CD4-positive, alpha-beta T cell treated with Interleukin-12 subunit alpha and Interleukin-12 subunit beta, for 1 hour (primary cell): ENCODE data around the gene RTKN.
"Not testable (repeated sequence)": the region's sequence is repeated elsewhere in the genome, so short reads cannot be mapped to it uniquely, and the experiment has no call there.

ENCODE experiments used
- DNase-seq: peaks from one replicate; pipeline ENCODE4 v3.0.0-alpha.2; 2020

RTKN gene

GRCh38 chr2:74460187-74460586 is 18.4 kb upstream of the RTKN start:
- not testable (repeated sequence) for DNase-seq

- not testable (repeated sequence) for DNase-seq
Measured at GRCh38 chr2:74459503-74460118, 17.9 kb upstream of the RTKN start.

GRCh38 chr2:74458938-74459363 is 17.2 kb upstream of the RTKN start:
- no peak for DNase-seq

GRCh38 chr2:74458132-74458937 is 16.6 kb upstream of the RTKN start, which contains the start of gene WBP1:
TSS of gene WBP1 (plus strand) at chr2:74458438. CDS start at chr2:74458603, 165 bp downstream.
- peak; percentile 100 for DNase-seq

- peak; percentile 87 for DNase-seq
Measured at GRCh38 chr2:74457549-74458131, 15.9 kb upstream of the RTKN start.

- DNase-seq, result no peak
Measured at GRCh38 chr2:74457129-74457548, 15.4 kb upstream of the RTKN start.

- peak; percentile 99 for DNase-seq
Measured at GRCh38 chr2:74454654-74455511, 13.1 kb upstream of the RTKN start, which contains the start of gene INO80B. TSS of gene INO80B (plus strand) at chr2:74455087. CDS start at chr2:74455117, 30 bp downstream.

GRCh38 chr2:74450570-74451190 is 8.9 kb upstream of the RTKN start:
- no peak for DNase-seq

GRCh38 chr2:74448771-74449170 is 7.0 kb upstream of the RTKN start:
- no peak for DNase-seq

GRCh38 chr2:74447230-74447999 is 5.7 kb upstream of the RTKN start:
- no peak for DNase-seq

- no peak for DNase-seq
Measured at GRCh38 chr2:74444498-74445318, 3.0 kb upstream of the RTKN start.

- not testable (repeated sequence) for DNase-seq
Measured at GRCh38 chr2:74442483-74443297, 953 bp upstream of the RTKN start.

- DNase-seq, result no peak
Measured at GRCh38 chr2:74441170-74441689, 507 bp downstream of the RTKN start.

GRCh38 chr2:74440378-74441169 is 1.2 kb downstream of the RTKN start:
- DNase-seq, result peak; percentile 46

GRCh38 chr2:74439803-74440377 is 1.8 kb downstream of the RTKN start:
- DNase-seq, result no peak

GRCh38 chr2:74439373-74439772 is 2.4 kb downstream of the RTKN start:
- DNase-seq, result no peak

GRCh38 chr2:74438248-74438647 is 3.5 kb downstream of the RTKN start:
- no peak for DNase-seq
